Progenitor cell of endocrine pancreas (in vitro differentiated cells): ENCODE results near the gene CKB. TPM values are rescaled to one million over a fixed set of nuclear protein-coding genes. Genes with fewer than 3 reads are reported as not detected.

Source experiments
- DNase-seq: peaks from one replicate; pipeline ENCODE4 v3.0.0; 2021; ENCODE audit warnings: low spot score; ENCODE audit not compliant: unreplicated experiment
- H3K27ac Mint-ChIP-seq: 2 replicates; pipeline ENCODE4 v1.8.0; 2021; ENCODE audit warnings: mild to moderate bottlenecking, moderate library complexity, mixed read lengths
- H3K27me3 Mint-ChIP-seq: 2 replicates; pipeline ENCODE4 v1.8.0; 2021; ENCODE audit warnings: mixed read lengths
- H3K36me3 Mint-ChIP-seq: 2 replicates; pipeline ENCODE4 v1.8.0; 2022; ENCODE audit warnings: mixed read lengths; ENCODE audit not compliant: insufficient read depth
- H3K4me1 Mint-ChIP-seq: 2 replicates; pipeline ENCODE4 v1.8.0; 2021; ENCODE audit warnings: low read depth, mixed read lengths
- H3K4me3 Mint-ChIP-seq: 2 replicates; pipeline ENCODE4 v1.8.0; 2021; ENCODE audit warnings: low read depth, mild to moderate bottlenecking, moderate library complexity, mixed read lengths
- H3K9me3 Mint-ChIP-seq: 2 replicates; pipeline ENCODE4 v1.8.0; 2021; ENCODE audit warnings: low read depth, mixed read lengths
- CTCF ChIP-seq: fragments of 200-600 bp; sonication (generic); IDR thresholded peaks from one replicate; pipeline ENCODE4 v1.5.0; 2021; ENCODE audit warnings: antibody characterized with exemption, mild to moderate bottlenecking; ENCODE audit not compliant: unreplicated experiment
- total RNA-seq: library from RNA; stranded (reverse); gene quantifications from 2 replicates; pipeline ENCODE4 v1.2.1, GENCODE V29; 2021

The CKB gene
- total RNA-seq, 1 donor from 2014 or later: 983 TPM

- TF ChIP-seq CTCF: no peak
- Mint-ChIP-seq H3K4me3 (no peak overlapping the region), H3K9me3 (no peaks in the 10 kb centered on the region), H3K27ac (peak overlapping the region; percentile 84), H3K36me3 (no peaks in the 10 kb centered on the region), H3K27me3 (no peaks in the 10 kb centered on the region), H3K4me1 (no peaks in the 10 kb centered on the region)
- no peak for DNase-seq
These were observed 20.5 kb upstream of the CKB start for GRCh38 chr14:103543140-103543539.

GRCh38 chr14:103542605-103543088 is 20.0 kb upstream of the CKB start:
- peak overlapping the region; percentile 84 for H3K27ac Mint-ChIP-seq
- peak; percentile 71 for DNase-seq
- H3K4me3 Mint-ChIP-seq: no peak overlapping the region
- H3K9me3 Mint-ChIP-seq: no peaks in the 10 kb centered on the region
- H3K36me3 Mint-ChIP-seq: no peaks in the 10 kb centered on the region
- no peaks in the 10 kb centered on the region for H3K27me3 Mint-ChIP-seq
- H3K4me1 Mint-ChIP-seq: no peaks in the 10 kb centered on the region
- TF ChIP-seq CTCF: no peak

- Mint-ChIP-seq H3K27me3 (no peaks in the 10 kb centered on the region), H3K36me3 (no peaks in the 10 kb centered on the region), H3K4me3 (no peak overlapping the region), H3K4me1 (no peaks in the 10 kb centered on the region), H3K27ac (peak overlapping the region; percentile 84), H3K9me3 (no peaks in the 10 kb centered on the region)
- no peak for TF ChIP-seq CTCF
- no peak for DNase-seq
These were observed 19.3 kb upstream of the CKB start for GRCh38 chr14:103541709-103542604.

- Mint-ChIP-seq H3K4me1 (no peaks in the 10 kb centered on the region), H3K27ac (peak overlapping the region; percentile 71), H3K27me3 (no peaks in the 10 kb centered on the region), H3K9me3 (no peaks in the 10 kb centered on the region), H3K36me3 (no peaks in the 10 kb centered on the region), H3K4me3 (no peak overlapping the region)
- DNase-seq: no peak
- no peak for TF ChIP-seq CTCF
These were observed 18.4 kb upstream of the CKB start for GRCh38 chr14:103540821-103541708.
